Activated CD4-positive, alpha-beta T cell treated with anti-CD3 and anti-CD28 coated beads, Interleukin-2, amount 50 U/mL, for 24 hours (primary cell): ENCODE measurements around the gene TMEM43.

Source experiments
- DNase-seq, 2 donors: peaks; one replicate each; pipeline ENCODE4 v3.0.0-alpha.2; 2020; ENCODE audit warnings: low read depth in 1 of 2, low spot score in 1 of 2

Gene TMEM43

GRCh38 chr3:14175383-14176037, 50.7 kb downstream of the TMEM43 start:
- DNase-seq, result peak in 1 of 2 donors; percentile 47

GRCh38 chr3:14177580-14178246, 52.9 kb downstream of the TMEM43 start:
- DNase-seq, result no peak

GRCh38 chr3:14178247-14179113, 53.6 kb downstream of the TMEM43 start, which contains the start of the genes LSM3 and XPC:
TSS of gene LSM3 (plus strand) at chr3:14178817. CDS start at chr3:14178861, 44 bp downstream.
TSS of gene XPC (minus strand) at chr3:14178601. CDS start at chr3:14178568, 33 bp downstream.
- peak; percentile 95 to 96 for DNase-seq

DNA sequence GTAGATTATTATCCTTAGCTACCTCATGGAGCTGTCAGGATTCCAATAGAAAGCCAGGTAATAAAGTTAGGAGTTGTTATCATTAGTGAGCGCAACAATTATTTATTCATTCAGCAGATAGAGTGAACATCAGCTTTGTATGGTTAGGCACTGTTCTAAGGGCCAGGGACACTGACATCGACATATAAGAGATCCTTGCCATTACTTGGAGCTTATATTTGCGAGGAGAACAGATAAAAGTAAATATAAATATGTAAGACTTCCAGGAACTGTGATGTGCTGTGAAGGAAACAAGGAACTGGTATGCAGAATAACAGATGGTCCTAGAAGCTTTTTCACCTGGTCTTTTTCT, 54.2 kb downstream of the TMEM43 start:
- no peak for DNase-seq

DNA sequence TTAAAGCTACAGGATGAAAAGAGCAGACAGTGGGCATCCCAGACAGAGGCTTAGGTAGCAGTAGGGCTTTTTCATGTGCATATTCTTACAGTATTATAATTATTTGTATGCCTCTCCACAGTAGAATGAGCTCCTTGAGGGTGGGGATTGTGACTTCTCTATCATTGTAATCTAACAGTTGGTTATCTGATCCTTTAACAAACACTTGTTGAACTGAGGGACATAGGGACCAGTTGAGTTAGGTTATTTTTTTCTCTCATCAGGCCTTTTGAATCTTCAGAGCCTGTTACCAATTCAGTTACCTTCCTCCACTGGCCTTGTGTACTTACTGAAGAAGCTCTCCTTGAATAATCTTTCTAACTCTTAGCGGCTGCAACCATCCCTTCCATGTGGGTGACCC, 54.9 kb downstream of the TMEM43 start:
- no peak for DNase-seq

DNA sequence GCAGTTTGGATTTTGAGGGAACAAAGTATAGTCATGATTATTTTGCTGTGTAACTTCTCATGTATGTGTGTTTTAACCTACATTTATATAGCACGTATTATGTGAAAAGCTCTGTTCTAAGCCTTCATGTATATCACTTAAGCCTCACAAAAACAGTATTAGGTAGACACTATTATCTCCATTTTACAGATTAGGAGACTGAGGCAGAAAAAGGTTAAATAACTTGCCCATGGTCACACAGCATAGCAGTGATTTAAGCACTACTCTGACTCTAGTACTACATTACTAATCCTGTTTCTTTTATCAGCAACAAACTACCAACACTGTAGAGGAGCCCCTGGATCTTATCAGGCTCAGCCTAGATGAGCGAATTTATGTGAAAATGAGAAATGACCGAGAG, 56.4 kb downstream of the TMEM43 start:
- DNase-seq, result no peak

DNA sequence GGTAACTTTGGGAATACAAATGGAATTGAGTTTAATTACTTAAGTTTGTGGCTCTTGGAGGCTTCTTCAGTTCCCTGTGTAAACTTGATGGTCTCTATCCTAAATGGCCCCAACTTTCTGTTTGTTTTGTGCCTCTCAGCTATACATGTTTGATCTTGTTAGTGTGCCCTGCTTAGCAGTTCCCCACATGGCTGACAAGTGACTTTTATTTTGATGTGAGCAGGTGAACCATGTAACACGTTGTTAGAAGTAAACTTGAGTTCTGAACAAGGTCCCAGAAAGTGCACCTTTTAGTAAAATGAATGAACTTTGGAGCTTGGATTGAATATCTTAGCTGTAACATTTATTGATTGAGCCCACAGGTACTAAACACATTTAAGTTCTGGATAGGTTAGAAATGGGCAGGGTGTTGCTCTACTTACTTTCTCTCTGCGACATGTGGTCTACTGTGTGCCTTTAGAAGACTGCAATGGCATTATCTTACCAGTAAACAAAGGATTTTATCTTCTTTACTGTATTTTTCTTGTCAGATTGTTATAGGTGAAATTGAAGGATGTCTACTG, 58.2 kb downstream of the TMEM43 start:
- DNase-seq, result no peak

DNA sequence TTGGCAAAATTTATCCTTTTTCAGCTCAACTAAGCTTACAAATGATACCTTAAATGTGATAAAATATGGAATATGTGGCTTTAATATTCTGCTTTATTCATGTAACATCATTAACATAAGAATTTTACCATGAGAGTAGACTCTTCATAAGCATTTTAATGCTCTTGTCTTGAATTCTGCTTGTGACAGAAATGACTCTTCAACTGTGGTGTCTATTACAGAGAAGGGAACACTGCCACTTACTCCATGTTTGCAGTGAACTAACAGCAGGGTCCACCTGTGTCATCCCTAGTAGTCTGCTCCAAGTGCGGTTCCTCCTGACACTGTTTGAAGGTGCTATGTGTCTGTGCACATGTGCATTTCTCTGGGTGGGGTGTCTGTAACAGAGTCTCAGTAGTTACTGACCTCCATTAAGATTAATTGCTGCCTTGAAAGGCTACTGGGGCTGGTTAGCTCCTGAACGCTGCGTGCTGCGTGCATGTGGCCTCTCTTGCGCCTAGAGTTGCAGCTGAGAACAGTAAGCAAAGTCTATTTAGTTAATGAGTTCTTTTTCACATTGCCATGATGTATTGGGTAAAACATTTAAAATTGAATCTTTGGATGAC, 62.1 kb downstream of the TMEM43 start:
- DNase-seq, result no peak

- no peak for DNase-seq
These were observed 63.3 kb downstream of the TMEM43 start for GRCh38 chr3:14188041-14188754.
